Measurements from ENCODE around the gene SOX13. TPM values are rescaled to one million over a fixed set of nuclear protein-coding genes. Genes with fewer than 3 reads are reported as not detected.
A peak's percentile ranks its signal among the peaks of the same experiment; 100 is the strongest.

The SOX13 gene
- total RNA-seq (10 to 100 TPM in 8 of 10 donors, 1 to 10 TPM in 2; 7.3 to 18.6 (median 12.1) TPM), polyA plus RNA-seq (10 to 100 TPM in 1 of 2 donors, 1 to 10 TPM in 1; 8.6 to 14.7 TPM)
- long read RNA-seq, donor 1, partial matches to known transcripts = 1 of 5 reads
- long read RNA-seq, donor 1, other reads (novel, unspliced or antisense) = 4 of 5 reads
- long read RNA-seq, donor 2, partial matches to known transcripts = 1 of 4 reads
- long read RNA-seq, donor 2, other reads (novel, unspliced or antisense) = 3 of 4 reads
- long read RNA-seq, donor 3, partial matches to known transcripts = 1 of 1 reads
- long read RNA-seq, donor 3, other reads (novel, unspliced or antisense) = 0 of 1 reads

- Histone ChIP-seq H3K27ac (peak within 1 kb of the TSS; percentile 75 to 95 (median 86)), H3K36me3 (no peaks in the 10 kb centered on the region), H3K9me3 (no peaks in the 10 kb centered on the region), H3K4me1 (peaks cover 0 to 42% (median 35%) of the 10 kb centered on the region in 9 donors), H3K27me3 (peaks cover 0 to 59% (median 0%) of the 10 kb centered on the region in 7 donors), H3K4me3 (peak within 1 kb of the TSS; percentile 34 to 90 (median 83))
- WGBS, 2 donors = 0% methylated on average over 75 to 89 of the region's 89 CpGs
- intact Hi-C loops (cut with DNase I) = loop anchor here in 7 of 10 donors (5.0 to 10.0 kb wide), 3 partner anchors 34 to 201 kb away; no protein-coding TSS in a partner anchor
- TF ChIP-seq, protein P1, sequence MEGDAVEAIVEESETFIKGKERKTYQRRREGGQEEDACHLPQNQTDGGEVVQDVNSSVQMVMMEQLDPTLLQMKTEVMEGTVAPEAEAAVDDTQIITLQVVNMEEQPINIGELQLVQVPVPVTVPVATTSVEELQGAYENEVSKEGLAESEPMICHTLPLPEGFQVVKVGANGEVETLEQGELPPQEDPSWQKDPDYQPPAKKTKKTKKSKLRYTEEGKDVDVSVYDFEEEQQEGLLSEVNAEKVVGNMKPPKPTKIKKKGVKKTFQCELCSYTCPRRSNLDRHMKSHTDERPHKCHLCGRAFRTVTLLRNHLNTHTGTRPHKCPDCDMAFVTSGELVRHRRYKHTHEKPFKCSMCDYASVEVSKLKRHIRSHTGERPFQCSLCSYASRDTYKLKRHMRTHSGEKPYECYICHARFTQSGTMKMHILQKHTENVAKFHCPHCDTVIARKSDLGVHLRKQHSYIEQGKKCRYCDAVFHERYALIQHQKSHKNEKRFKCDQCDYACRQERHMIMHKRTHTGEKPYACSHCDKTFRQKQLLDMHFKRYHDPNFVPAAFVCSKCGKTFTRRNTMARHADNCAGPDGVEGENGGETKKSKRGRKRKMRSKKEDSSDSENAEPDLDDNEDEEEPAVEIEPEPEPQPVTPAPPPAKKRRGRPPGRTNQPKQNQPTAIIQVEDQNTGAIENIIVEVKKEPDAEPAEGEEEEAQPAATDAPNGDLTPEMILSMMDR (IDR thresholded peaks at IDR 0.05) = peak in 5 of 9 donors; percentile 19 to 48 (median 33)
- ATAC-seq (peak; percentile 82 to 87 (median 84)), DNase-seq (peak; percentile 86 to 90)
These were observed at the start of gene SOX13 for GRCh38 chr1:204072931-204073836. Gene SOX13 (plus strand): TSS chr1:204073115. CDS start chr1:204112916, 39,801 bp downstream.

GRCh38 chr1:204025917-204026707 is 46.8 kb upstream of the SOX13 start:
- no peaks in the 10 kb centered on the region for H3K36me3 ChIP-seq
- no peaks in the 10 kb centered on the region for H3K9me3 ChIP-seq
- ATAC-seq (no peak), DNase-seq (no peak)
- intact Hi-C loops (cut with DNase I) = no loop called here
- peaks cover 0 to 26% (median 3%) of the 10 kb centered on the region in 7 donors for H3K27me3 ChIP-seq
- TF ChIP-seq, protein P1 (IDR thresholded peaks at IDR 0.05) = no peak
- H3K27ac ChIP-seq = no peak overlapping the region
- no peak overlapping the region for H3K4me3 ChIP-seq
- WGBS, 2 donors = 49 to 59% methylated on average over 17 of the region's 17 CpGs
- no peaks in the 10 kb centered on the region for H3K4me1 ChIP-seq

DNA sequence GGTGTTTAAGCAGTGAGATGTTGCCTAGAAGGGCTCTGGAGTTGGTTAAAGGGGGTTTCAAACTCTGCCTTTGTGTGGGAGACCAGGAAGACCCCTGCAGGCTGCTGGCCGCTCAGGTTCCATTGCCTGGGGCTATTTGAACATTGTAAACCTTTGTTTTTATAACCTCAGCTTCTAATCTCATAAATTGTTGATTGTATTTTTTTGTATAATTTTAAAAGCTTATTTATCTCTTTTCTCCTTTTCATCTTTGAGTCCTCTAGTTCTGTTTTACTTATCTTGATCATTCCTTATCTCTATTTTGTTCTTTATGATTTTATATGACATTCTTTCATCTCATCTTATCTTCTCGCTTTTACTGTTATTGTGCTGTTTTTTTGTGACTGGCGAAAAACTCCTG is 45.5 kb upstream of the SOX13 start:
- Histone ChIP-seq H3K9me3 (no peaks in the 10 kb centered on the region), H3K4me3 (no peak overlapping the region), H3K27ac (no peak overlapping the region), H3K27me3 (peaks cover 0 to 29% (median 4%) of the 10 kb centered on the region in 7 donors), H3K4me1 (no peaks in the 10 kb centered on the region), H3K36me3 (no peaks in the 10 kb centered on the region)
- ATAC-seq (no peak), DNase-seq (no peak)
- TF ChIP-seq, protein P1 (IDR thresholded peaks at IDR 0.05) = no peak
- intact Hi-C loops (cut with DNase I) = no loop called here
- 90 to 93% methylated on average over 3 of the region's 3 CpGs for WGBS, 2 donors

DNA sequence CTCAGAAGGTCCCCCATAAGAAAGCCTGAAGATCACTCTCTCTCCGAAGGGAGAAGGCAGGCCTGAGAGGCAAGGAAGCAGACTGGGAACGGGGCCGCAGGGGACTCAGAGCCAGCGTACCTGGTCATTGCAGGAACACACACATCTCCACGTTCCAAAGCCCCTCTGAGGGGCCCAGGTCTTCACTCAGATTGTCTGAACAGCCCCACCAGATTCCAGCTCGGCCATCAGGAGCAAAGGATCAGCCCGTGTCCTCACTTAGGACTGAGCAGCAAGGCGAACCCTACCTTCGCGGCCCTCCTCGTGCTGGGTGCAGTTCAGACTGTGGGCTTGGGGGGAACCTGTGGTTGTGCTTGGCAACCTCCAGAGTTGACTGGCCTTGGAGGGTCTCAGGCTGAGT is 43.9 kb upstream of the SOX13 start:
- DNase-seq (no peak), ATAC-seq (no peak)
- Histone ChIP-seq H3K36me3 (no peaks in the 10 kb centered on the region), H3K4me3 (no peak overlapping the region), H3K27ac (no peak overlapping the region), H3K27me3 (peaks cover 0 to 24% (median 4%) of the 10 kb centered on the region in 7 donors), H3K9me3 (no peaks in the 10 kb centered on the region), H3K4me1 (no peaks in the 10 kb centered on the region)
- intact Hi-C loops (cut with DNase I) = no loop called here
- TF ChIP-seq, protein P1 (IDR thresholded peaks at IDR 0.05) = no peak
- 88 to 94% methylated on average over 11 of the region's 11 CpGs for WGBS, 2 donors
